RWPE1 (cell line): Measurements from ENCODE around the gene SLC6A15.

ENCODE experiments used
- CTCF ChIA-PET: fragments of 350-600 bp; sonication (Branson Sonifier 250); formaldehyde crosslinking; extraction: SDS; loops from one replicate; lab custom pipeline; 2021; lab: Yijun Ruan, JAX
- POLR2A ChIA-PET: fragments of 400-600 bp; formaldehyde crosslinking; extraction: SDS; loops from one replicate; lab custom pipeline; 2020; ENCODE audit warnings: antibody characterized with exemption; ENCODE audit not compliant: low non-redundant PET; lab: Yijun Ruan, JAX
- DNase-seq: peaks from one replicate; pipeline ENCODE4 v3.0.0; 2012; ENCODE audit warnings: low spot score
- H3K27ac ChIP-seq: fragments of 450-650 bp; 2 replicates; pipeline ENCODE4 v1.5.1; 2017
- CTCF ChIP-seq: fragments of 450-650 bp; conservative IDR thresholded peaks from 2 replicates; pipeline ENCODE4 v1.5.1; 2017; ENCODE audit warnings: low read depth, mild to moderate bottlenecking

Gene SLC6A15

GRCh38 chr12:84813780-84814663 lies 98.6 kb downstream of the SLC6A15 start:
- no peak overlapping the region for H3K27ac ChIP-seq
- ChIA-PET POLR2A (no interaction called here), CTCF (no interaction called here)
- DNase-seq: no peak
- no peak for TF ChIP-seq CTCF

- no peak for DNase-seq
- ChIA-PET CTCF (interaction anchor here (0.7 kb wide), 1 partner anchor 799 kb away, joined by 3 read pairs; no protein-coding TSS in a partner anchor), POLR2A (no interaction called here)
- no peak for TF ChIP-seq CTCF
- H3K27ac ChIP-seq: no peak overlapping the region
Measured at GRCh38 chr12:84811291-84811690, 101.3 kb downstream of the SLC6A15 start.

GRCh38 chr12:84810611-84811010 lies 102.0 kb downstream of the SLC6A15 start:
- no peak for DNase-seq
- no peak for TF ChIP-seq CTCF
- no peak overlapping the region for H3K27ac ChIP-seq
- POLR2A ChIA-PET: no interaction called here
- CTCF ChIA-PET: interaction anchor here (0.7 kb wide), 2 partner anchors 8 to 799 kb away, joined by 3 read pairs; no protein-coding TSS in a partner anchor
